ENCODE results near the gene TMEM171.

TMEM171 gene

GRCh38 chr5:73153513-73153912 lies 33.1 kb downstream of the TMEM171 start:
- DNase-seq = no peak

- DNase-seq = no peak
Measured at GRCh38 chr5:73154208-73155006, 34.0 kb downstream of the TMEM171 start.

DNA sequence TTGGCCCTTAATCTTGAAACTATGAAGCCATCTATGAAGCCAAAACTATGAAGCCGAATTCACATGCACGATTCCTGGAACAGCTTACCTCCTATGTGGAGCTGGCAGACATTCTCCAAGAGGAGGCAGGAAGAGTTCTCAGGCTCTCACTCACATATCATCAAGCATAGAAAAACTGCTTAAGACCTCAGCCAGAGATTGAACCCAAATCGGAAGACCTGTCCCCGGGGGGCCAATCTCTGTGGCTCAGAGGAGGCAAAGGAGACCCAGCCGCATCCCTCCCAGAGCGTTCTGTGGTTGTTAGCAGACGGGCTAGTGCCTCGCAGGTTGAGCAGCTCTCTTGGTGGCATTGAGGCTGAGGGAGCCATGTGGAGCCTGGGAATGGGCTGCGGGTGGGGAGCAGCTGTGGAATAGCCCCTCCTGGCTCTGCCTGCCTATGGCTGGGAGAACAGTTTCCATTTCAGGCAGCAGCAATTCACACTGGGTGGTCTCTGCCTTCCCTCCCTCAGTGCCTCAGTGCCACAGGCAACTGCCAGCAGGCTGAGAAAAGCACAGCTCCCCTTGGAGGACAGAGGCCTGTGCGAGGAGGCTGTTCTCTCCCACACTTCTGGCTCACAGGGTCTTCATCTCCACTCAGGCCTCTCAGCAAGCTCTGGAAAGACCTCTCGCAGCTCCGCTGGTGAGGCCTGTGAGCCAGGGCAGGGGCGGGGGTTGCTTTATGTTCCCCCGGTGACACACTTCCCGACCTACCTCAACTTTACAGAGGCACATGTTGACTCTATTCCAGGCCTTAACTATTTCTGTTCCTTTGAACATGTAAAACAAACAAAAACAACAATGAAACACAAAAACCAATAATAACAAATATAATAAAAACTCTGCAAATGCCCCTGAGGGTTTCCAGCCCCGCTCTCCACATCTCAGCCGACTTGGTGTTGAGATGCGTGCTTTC lies 35.2 kb downstream of the TMEM171 start:
- no peak for DNase-seq

GRCh38 chr5:73157414-73158303 lies 37.3 kb downstream of the TMEM171 start:
- no peak for DNase-seq

- DNase-seq = no peak
Measured at GRCh38 chr5:73158313-73158712, 37.9 kb downstream of the TMEM171 start.

DNA sequence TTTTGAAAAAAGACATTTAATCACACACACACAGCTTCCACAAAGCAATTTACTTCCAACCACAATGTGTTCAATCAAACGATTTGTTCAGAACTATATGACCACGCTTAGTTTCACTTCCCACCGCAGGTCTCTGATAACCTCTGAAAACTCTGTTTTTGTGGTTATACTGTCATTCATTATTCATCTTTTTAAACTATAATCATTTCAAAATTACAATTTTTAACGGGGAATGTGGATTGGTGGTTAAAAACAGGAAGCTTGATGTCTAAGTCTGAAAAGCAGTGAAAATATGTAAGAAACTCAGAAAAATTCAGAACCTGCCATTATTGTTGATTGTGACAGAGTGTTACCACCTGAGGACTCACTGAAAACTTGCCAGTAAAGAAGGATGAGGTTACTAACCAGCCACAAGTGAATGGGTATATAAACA lies 39.9 kb downstream of the TMEM171 start:
- DNase-seq = peak; percentile 63 to 70

DNA sequence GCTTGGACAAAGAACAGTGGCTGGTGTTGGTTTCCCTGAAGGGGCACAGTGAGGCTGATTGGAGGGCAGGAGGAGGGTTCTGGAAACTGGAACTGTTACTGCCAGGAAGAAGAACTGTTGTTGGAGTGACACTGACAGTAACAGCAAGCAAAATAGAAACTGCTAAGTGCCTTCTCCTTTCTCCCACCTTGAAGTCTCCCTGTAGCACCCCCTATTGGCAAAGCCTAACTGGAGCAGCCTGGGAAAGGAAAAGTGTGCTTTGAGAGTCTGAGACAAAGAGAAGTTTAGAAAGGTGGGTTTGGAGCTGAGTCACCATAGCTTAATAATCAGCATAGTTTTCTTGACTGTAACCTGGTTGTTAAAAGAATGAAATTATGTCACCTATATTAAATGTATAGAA lies 50.1 kb downstream of the TMEM171 start:
- DNase-seq = peak; percentile 33 to 38

DNA sequence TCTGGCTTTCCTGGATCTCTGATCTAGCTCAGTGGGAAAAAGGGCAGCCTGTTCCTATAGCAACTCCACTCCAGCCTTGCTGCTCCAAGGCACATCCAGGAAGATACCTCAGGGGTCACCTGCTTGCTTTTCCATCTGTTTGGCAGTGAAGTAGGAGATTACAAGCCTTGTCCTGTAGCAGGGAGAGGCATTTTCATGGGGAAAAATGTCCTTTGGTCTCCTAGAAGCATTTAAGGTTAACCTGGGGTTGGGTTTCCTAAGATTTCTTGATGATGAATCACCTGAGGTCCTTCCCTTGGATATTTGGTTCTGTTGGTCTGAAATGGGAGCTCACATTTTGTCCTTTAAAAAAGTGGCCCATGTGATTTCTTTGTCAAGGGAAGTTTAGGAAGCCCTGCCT lies 51.1 kb downstream of the TMEM171 start:
- DNase-seq = no peak

DNA sequence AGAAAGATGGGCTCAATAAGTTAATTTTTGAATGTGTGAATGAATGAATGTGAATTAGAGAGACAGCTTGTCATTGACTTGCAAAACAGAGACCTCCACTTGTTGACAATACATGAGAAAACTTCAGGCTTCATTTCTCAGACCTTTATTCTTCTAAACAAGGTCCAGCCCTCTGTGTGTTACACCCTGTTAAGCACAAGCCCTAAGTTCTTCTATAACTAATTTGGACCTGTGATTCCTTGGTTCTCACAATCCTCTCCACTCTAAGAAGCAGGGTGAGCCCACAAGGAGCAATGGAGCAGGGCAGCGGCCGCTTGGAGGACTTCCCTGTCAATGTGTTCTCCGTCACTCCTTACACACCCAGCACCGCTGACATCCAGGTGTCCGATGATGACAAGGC lies 52.6 kb downstream of the TMEM171 start, which contains the start of gene TMEM174:
Gene TMEM174 (plus strand): TSS at position 243 of the 400 bp plus-strand sequence. CDS start 51 bp downstream, at position 294.
- no peak for DNase-seq

DNA sequence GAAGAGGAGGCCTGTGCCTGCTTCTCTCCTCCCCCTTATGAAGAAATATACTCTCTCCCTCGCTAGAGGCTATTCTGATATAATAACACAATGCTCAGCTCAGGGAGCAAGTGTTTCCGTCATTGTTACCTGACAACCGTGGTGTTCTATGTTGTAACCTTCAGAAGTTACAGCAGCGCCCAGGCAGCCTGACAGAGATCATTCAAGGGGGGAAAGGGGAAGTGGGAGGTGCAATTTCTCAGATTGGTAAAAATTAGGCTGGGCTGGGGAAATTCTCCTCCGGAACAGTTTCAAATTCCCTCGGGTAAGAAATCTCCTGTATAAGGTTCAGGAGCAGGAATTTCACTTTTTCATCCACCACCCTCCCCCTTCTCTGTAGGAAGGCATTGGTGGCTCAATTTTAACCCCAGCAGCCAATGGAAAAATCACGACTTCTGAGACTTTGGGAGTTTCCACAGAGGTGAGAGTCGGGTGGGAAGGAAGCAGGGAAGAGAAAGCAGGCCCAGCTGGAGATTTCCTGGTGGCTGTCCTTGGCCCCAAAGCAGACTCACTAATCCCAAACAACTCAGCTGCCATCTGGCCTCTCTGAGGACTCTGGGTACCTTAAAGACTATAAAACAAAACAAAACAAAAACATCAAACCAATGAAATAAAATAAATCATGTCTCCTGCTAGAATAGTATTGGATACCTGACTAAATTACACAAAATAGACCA lies 53.9 kb downstream of the TMEM171 start:
- no peak for DNase-seq

DNA sequence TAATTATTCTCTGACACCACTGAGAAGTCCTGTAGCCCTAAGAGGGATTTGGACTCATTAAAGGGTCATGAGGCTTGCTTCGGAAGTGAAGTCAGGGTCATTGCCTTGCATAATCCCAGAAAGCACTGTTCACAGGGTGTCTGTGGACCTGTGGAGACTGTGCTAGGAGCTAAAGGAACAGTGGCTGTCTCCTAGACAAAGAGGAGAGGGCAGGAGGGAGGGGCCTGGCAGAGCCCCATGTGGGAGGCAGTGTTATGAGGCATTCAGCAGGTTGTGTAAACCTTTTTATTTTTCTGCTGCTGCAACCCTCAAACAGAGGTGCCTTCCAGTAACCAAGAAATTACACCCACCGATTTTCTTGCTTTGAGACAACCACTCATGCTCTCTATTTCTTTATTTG lies 55.9 kb downstream of the TMEM171 start:
- DNase-seq = no peak

DNA sequence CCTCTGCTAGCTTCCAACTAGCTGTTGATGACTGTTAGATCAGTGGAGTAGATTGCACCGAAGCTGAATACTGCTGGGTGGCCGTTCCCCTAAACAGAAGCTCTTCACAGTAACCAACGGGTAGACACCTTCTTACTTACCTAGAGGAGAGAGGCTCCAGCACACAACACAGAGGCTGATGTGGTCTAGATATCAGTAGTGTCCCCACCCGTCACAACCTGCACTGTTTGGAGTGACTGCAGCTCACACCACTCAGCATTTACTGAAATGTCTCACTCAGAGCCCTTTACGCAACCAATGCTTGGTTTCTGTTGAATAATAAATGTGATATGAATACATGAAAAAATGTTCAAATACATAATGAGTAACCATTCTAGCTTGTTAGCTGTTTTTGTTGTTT lies 57.9 kb downstream of the TMEM171 start:
- DNase-seq = no peak

GRCh38 chr5:73179730-73180129 lies 59.4 kb downstream of the TMEM171 start:
- no peak for DNase-seq

DNA sequence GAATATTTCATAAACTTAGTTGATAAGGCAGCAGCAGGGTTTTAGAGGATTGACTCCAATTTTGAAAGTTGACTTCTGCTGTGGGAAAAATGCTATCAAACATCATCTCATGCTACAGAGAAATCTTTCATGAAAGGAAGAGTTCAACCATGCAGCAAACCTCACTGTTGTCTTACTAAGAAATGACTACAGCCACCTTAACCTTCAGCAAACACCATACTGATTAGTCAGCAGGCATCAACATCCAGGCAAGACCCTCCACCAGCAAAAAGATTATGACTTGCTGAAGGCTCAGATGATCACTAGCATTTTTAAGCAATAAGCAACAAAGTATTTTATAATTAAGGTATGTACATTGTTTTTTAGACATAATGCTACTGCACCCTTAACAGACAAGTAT lies 60.2 kb downstream of the TMEM171 start:
- DNase-seq = no peak
